HK-2 (cell line): ENCODE results near the gene B9D2.

Source experiments
- DNase-seq: peaks from one replicate; pipeline ENCODE4 v3.0.0-alpha.2; 2018; ENCODE audit not compliant: unreplicated experiment

B9D2 gene

DNA sequence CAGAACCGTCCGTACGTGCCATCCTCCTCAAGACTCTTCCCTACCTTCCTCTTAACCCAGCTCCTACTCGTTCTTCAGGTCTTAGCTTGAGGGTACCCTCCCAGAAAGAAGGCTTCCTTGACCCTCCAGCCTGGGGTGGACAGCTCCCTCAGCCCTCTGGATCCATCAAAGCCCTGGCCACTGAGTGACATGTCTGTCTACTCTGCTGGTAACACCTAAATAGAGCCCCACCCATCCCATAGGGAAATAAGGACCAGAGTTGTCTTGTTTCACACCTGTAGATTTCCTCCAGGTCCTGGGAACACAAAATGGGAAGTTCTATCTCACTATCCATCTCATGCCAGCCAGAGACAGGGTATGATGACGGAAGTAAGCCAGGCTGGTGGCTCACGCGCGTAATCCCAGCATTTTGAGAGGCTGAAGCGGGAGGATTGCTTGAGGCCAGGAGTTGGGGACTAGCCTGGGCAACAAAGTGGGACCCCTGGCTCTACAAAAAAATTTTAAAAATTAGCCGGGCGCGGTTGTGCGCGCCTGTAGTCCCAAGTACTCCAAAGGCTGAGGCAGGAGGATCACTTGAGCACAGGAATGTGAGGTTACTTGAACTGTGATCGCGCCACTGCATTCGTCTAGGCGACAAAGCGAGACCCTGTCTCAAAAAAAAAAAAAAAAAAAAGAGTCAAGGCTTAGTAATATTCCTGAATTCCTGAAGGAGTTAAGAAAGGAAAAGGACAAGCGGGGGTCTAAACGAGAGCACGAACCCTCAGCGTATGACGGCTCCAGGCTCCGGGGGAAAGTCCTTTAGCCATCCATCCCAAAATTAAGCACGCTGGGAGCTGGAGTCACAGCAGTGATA, 54.5 kb downstream of the B9D2 start:
- DNase-seq = no peak

DNA sequence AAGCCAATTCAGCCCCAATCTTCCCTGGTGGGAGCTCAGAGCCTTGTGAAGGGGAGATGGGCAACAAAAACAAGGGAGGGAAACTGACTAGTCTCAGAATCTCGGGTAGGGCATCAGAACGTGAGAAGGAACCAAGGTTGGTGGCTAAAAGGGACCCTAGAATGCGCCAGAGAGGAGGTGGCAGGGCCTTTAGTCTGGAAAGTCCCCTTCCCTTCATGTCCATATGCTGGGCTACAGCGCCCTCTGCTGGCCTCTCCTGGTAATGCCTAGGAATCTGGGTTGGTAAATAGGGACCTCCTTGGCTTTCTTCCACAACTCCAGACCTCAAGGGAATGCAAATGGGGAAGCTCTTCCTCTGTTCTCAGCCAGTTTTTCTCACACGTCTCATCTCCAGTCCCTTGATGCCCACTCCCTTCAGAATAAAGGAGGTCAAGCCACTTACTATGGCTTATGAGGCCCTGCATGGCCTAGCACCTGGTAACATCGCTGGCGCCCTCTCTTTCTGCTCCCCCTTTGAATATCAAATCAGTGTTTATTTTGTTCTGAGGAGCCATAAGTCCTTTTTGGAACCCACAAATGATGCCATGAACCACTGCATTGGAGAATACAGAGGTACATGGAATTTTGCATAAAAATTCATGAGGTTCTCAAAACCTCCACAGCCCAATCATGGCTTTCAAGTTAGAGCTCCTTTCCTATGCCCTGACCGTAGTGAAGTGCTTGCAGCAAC, 55.3 kb downstream of the B9D2 start:
- peak; percentile 95 for DNase-seq

DNA sequence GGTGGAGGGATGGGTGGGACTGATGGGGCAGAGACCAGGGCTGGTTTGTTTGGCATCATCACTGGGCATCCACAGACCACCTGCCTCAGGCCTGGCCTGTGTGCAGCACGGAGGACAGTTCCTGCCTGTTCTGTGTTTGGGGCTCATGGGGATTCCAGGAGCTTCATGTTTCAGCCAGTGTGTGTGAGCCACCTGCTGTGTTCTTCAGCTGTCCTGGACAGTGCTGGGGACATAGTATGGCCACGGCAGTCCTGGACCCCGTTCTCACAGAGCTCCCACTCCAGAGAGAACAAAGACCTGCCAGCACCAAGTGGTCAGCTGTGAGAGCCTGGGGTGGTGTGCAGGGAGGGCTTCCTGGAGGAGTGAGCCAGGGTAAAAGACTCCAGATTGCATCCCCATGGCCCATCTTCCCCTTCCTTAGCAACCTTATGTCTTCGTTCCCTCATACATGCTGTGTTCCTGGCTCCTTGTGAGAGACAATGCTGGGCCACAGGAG, 55.9 kb downstream of the B9D2 start:
- DNase-seq = no peak

DNA sequence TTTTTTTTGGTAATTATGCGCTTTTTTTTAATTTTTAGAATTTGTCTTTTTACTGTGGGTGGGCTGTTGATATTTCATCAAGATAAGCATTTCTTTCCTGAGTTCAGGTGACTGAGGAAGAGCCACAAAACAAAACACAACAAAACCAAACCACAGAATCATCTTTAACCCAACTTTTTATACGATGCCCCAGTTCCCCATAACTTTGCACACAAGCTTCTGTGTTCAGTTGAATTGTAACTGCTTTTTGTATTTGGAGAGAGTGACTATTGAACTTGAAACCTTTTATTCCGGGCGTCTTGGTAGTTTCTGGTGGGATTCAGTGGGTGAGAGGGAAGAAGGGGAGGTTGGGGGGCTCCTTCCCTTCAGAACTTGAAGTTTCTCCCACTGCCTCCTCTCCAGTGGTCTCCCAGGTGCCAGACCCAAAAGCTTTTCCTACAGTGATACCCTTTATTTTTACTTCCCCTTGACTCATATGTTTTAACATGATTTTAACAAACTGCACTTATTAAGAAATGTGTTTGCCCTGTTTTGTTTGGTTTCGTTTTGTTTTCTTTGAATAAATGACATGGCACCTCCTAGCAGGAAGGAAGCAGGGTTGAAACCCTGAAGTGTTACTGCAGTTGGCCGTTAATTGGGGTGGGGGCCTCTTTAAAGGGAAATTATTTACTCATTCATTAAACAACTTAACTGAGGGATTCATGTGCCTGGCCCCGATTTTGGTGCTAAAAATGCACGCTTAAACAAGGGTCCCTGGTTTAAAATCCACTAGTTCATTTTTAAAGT, 56.7 kb downstream of the B9D2 start:
- DNase-seq = no peak

DNA sequence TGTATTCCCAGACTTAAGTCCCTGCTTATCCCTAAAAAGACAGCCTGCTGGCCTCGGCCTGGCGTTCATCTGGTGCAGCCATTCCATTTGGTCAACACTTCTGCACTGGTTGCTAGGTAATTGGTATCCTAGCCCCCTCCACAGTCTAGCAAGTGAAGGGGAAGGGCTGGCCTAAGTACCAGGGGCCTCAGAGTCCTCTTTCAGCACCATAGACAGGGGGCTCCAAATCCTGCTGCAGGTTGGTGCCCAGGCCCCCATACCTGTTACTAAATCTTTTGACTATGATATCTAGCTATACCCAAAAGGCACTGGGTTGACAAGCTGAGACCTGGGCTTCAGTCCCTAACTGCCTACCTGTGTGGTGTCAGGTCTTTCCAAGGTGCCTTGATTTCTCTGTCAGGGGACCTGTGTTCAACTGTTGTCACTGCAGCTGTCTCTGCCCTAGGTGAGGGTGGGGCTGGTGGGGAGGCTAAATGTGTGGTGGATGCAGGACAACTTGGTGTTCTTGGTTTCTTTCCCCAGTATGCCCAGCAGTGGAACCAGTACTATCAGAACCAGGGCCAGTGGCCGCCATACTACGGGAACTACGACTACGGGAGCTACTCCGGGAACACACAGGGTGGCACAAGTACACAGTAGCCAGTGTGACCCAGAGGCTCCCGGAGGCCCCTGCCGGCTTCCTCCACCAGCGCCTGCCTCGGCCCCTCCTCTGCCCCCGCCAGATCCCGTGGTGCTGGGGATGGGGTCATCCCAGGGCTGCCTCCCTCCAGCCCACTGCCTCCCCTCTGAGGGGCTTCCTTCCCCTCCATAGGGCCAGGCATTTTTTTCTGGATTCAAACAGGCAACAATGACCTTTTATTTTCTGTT, 57.8 kb downstream of the B9D2 start:
- no peak for DNase-seq

DNA sequence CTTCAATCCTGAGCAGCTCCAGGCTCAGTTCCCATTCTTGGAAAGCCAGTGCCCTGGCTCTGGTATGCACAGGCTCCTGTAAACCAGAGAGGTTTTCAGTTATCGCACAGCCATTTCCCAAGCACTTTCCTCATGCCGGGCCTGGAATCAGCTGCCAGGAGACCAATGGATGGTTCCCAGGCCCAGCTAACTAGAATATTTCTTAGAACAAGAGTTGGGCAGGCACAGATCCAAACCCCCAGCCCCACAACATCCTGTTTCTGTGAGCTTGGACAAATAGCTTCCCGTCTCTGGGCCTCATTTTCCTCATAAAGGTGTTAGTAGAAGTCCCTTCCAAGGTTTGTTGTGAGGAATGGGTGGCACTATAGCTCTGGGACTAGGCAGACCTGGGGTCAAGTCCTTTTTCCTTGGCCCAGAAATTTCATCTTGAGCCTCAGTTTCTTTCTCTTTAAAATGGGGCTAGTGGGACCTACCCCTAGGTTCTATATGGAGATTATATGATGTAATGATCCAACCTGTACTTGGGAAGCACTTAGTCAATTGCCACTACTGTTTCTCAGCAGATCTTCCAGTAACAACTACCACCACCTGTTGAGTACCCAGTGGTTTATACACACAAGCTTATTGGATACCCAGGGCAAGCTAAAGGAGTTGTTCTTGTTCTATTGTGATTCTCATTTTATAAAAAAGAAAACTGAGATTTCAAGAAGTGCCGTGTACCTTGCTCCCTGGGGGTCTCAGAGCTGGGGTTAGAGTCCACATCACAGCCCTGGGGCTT, 59.1 kb downstream of the B9D2 start:
- DNase-seq = no peak
